Raji (cell line): Measurements from ENCODE around the gene SPECC1.

Experiments used
- POLR2A ChIP-seq: IDR thresholded peaks from 2 replicates; pipeline ENCODE4 v1.6.1; 2011; ENCODE audit warnings: low read depth, low read length, control low read depth; ENCODE audit not compliant: insufficient read depth

The SPECC1 gene

GRCh38 chr17:20122254-20122879 lies 113.2 kb downstream of the SPECC1 start:
- TF ChIP-seq POLR2A = no peak

GRCh38 chr17:20123209-20123608 lies 114.0 kb downstream of the SPECC1 start:
- no peak for TF ChIP-seq POLR2A

- TF ChIP-seq POLR2A = no peak
These were observed 116.6 kb downstream of the SPECC1 start for GRCh38 chr17:20125724-20126123.

GRCh38 chr17:20127360-20128035 lies 118.3 kb downstream of the SPECC1 start:
- no peak for TF ChIP-seq POLR2A

- TF ChIP-seq POLR2A = no peak
These were observed 119.0 kb downstream of the SPECC1 start for GRCh38 chr17:20128036-20128667.

- TF ChIP-seq POLR2A = no peak
These were observed 124.4 kb downstream of the SPECC1 start for GRCh38 chr17:20133517-20133916.

GRCh38 chr17:20141198-20141972 lies 132.2 kb downstream of the SPECC1 start:
- TF ChIP-seq POLR2A = no peak

GRCh38 chr17:20142268-20142667 lies 133.1 kb downstream of the SPECC1 start:
- TF ChIP-seq POLR2A = no peak

GRCh38 chr17:20143740-20144139 lies 134.6 kb downstream of the SPECC1 start:
- no peak for TF ChIP-seq POLR2A

- no peak for TF ChIP-seq POLR2A
These were observed 136.4 kb downstream of the SPECC1 start for GRCh38 chr17:20145567-20145966.

GRCh38 chr17:20149251-20149650 lies 140.1 kb downstream of the SPECC1 start:
- TF ChIP-seq POLR2A = no peak

- no peak for TF ChIP-seq POLR2A
These were observed 142.0 kb downstream of the SPECC1 start for GRCh38 chr17:20151174-20151573.

GRCh38 chr17:20153231-20153630 lies 144.1 kb downstream of the SPECC1 start:
- TF ChIP-seq POLR2A = no peak

- no peak for TF ChIP-seq POLR2A
These were observed 145.3 kb downstream of the SPECC1 start for GRCh38 chr17:20154286-20155000.
